CD4-positive, alpha-beta T cell treated with Interleukin-21 for 1 hour (primary cell): ENCODE results near the gene CAMK2A.

Experiments used
- DNase-seq: peaks from one replicate; pipeline ENCODE4 v3.0.0-alpha.2; 2020

The CAMK2A gene

DNA sequence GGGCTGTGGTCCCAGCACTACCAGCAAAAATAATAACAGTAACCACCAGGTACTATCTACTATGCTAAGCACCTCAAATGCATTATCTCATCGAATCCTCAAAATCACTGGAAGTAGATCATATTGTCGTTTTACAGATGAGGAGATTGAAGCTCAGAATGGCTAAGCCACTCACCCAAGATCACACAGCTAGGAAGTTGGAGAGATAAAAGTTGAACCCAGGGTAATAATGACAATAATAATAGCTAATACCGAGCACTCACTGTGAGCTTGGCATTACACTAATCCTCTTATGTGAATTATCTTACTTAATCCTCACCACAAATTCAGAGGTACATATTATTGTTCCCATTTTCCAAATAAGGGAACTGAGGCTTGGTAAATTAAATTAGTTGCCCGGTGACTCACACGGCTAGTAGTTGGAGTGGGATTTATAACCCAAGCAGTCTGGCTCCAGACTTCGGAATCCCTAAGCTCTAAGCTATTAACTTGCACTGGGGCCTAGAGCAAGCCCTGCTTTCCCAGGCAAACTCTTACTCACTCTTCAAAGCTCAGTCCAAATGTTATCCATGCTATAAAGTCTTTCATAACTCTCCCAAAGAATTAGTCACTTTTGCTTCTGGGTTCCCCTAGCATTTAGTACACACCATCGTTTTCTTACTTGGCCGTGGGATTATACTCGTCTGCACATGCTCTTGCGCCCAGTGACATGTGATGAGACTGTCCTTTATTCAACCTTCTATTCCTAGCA is 9.3 kb upstream of the CAMK2A start:
- no peak for DNase-seq

DNA sequence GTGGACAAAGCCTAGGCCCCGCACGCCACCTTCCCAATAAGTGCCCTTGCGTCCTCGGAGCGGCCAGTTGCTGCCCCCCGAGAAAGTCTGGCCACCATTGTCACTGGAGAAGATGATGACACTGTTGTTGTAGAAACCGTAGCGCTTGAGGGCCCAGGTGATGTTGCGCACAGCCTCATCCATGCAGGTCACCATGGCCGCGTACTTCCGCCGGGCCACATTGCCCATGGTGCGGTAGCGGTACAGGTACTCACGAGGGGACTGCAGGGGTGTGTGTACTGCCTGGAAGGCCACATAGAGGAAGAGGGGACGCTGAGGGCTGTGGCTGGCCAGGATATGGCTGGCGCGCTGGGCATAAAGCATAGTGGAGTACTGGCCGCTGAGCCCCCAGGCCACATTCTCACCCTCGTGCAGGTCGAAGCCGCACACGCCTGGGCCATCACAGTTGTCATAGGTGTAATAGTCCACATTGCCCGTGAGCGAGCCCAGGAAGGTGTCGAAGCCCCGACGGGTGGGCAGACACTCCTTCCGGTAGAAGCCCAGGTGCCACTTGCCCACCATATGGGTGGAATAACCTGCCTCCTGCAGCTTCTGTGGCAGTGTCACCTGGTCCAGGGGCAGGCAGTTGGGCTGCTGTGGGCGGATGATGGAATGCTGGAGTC is 8.5 kb upstream of the CAMK2A start:
- no peak for DNase-seq

DNA sequence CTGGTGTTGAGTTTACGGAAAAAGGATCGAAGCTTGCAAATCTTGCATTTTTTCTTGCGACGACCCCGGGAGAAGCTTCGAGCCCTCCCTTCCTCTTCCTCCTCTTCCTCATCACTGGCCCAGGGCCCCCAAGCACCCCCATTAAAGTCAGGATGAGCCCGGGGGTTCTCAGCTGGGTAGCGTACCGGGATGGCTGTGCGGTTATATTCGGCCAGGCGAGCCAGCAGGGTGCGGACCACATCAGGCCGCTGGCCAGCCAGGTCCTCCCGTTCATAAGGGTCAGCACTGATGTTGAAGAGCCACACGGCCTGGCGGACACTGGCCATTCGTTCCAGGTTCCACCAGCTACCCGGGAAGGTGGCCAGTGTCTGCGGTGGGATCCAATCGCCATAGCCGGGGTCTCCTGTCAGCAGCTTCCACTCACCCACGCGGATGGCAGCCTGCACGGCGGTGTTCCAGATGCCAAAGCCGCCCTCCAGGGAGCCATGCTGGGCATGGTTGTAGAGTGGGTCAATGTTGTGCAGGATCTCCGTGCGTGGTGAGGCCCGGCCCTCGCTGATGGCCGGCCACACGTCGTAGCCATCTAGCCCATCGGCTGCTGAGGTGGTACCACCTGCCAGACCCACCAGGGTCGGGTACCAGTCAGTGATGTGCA is 7.8 kb upstream of the CAMK2A start:
- no peak for DNase-seq

DNA sequence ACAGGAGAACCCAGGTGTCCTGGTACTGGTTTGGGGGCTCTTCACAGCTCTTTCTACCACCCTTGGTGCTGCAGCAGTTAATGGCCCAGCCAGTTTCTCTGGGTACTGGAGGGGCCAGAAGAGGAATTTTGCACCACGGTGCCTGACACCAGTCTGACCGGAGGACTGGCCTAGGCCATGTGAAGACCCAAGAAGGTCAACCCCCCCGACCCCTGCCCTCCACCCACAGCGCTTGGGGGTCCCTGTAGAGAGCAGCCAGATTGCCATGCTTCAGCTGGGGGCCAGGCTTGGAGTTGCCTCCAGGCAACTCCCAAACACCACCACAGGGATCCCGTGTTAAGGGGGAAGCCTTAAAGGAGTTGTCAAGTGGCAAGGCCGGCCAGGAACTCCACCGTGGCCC is 6.9 kb upstream of the CAMK2A start:
- DNase-seq, result no peak

DNA sequence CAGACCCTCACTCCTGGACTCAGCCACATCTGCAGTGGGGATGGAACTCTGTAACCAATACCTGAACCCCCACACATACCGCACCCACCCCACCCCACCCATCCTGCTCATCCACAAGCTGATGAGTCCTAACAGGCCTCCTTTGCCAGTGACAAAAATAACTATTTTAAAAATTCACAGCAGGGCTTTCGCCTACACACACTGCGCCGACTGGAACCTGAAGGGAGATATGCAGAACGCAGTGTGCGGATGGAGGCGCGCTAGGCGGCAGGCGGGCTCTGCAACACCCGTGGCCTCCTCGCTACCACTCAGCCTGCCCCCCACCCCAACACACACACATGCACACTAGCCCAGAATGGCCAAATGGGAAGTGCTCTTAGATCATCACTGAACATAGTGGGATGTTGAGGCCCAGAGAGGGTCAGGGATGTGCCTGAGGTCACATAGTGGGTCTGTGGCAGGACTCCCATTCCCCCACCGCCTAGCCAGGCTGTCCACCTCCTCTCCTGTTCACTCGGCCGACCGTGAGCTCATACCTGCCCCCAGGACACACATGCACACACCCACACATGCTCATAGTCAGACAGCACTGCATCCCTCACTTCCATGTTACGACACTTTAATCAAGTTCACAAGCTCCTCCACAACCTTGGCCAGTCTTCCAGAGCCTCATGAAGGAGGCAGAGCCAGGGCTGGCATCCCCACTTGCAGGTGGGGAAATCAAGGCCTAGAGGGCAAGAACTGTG is 6.3 kb upstream of the CAMK2A start:
- no peak for DNase-seq

DNA sequence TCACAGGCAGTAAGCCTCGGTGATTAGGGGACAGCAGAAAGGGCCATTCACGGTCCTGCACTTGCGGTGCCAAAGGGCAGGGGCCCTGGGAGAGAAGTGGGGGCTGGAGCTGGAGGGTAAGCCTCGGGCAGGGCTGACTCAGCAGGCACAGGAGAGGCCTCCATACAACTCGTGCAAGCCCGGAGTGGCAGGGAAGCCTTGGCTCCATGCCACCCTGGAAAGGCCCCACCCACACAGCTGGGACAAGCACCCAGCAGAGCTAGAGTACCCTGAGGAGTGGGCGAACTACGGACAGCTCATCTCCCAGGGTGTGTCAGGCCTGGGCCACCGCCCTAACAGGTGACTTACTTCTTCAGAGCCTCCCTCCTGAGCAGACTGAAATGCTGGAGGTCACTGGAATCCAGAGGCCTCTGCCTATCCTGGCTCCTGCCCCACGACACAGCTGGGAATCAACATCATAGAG is 5.6 kb upstream of the CAMK2A start:
- DNase-seq, result no peak

DNA sequence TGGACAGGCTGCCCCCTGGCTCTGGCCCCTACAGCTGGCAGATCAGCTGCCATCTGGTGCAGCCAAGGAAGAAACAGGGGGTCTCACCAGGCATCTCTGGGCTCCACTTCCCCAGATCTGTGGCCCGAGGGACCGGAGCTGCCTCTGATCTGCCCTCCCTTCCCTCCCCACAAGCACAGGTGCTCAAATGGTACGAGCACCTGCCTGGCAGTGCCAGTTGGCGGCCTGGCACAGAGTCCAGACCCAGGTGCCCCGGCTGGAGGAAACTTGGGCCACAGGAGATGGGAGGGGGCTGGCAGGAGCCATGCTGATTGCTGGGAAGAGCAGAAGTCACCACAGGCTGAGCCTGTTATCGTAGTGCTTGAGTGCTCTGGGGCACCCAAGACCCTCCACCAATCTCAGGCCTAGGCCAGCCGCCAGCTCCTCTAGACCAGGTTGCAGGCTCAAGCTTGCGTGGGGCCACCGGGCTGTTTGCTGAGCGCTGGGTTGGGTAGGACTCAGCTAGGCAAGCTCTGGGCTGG is 5.0 kb upstream of the CAMK2A start:
- DNase-seq, result no peak

DNA sequence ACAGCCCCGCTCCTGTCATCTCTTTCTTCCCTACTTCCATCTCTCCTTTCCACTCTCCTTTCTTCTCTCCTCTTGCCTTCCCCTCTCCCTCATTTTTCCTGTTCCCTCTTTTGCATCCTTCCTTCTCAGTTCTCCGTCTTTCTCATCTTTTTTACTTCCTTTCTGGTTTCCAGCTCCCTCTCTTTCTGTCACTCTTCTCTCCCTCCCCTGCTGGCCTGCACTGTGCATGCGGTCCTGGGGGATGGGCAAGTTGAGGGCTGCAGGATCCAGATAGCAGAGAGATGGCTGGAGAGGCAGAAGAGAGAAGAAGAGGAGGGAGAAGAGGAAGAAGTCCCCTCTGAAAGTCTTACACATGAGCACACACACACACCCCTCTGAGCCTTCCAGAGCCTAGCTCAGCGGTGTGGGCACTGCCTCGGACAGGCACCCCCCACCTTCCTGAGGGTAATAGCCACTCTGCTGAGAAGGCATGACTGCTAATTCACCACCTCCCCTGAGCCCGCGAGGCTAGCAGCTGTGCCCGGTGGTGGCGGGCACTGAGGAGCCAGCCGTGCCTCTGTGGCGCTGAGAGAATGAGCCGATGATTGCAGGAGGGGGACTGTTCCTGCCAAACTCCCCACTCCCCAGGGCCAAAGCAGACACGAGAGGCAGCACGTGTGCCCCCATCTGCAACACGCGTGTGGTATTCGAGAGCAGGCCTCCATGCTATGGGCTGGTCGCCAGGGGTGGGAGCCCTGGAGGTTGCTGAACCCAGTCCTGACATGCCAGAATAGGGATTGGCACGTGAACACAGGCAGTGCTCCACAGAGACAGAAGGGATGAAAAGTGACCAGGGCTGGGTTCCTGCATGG is 3.7 kb upstream of the CAMK2A start:
- no peak for DNase-seq

DNA sequence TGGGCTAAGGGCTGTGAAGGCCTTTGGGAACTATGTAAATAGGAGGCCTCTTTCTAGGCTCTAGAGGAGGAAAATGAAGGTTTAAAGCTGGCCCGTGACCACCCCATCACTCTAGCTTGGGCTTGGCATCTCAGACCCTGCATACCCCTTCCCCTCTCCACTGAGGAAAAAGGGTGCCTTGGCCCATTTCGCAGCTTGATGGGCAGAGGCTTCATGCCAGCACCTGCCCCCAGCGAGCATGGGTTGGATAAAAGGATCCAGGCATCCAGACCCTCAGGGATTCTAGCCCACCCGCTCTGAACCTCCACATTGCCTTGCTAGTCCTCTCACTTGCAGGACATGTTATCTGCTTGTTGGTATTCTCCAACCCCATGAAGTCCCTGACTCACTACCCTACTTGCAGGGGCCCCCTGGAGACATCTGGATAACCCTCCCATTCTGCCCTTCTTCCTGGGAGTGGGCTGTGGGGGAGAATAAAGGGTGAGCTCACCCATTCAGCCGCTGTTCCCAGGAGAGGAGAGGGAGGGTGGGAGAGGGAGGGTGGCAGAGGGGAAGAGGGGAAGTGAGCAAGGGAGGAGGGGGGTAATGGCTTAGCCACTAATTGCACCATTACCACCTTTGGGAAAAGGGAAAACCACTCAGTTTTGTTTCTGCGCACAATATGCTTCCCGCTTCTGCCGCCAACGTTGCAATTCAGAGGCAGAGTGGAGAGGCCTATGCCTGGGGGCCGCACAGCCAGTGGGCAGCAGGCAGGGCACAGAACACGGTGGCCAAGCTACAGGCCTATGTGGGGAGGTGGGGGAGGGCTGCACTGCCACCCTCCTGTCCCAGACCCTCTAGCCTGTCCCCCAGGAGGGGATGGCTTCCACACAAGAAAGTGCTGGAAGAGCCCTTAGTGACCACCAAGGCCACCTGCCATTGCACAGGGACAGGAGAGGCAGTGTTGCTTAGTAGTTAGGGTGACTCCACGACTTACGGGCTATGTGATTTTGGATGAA is 2.1 kb upstream of the CAMK2A start:
- no peak for DNase-seq

DNA sequence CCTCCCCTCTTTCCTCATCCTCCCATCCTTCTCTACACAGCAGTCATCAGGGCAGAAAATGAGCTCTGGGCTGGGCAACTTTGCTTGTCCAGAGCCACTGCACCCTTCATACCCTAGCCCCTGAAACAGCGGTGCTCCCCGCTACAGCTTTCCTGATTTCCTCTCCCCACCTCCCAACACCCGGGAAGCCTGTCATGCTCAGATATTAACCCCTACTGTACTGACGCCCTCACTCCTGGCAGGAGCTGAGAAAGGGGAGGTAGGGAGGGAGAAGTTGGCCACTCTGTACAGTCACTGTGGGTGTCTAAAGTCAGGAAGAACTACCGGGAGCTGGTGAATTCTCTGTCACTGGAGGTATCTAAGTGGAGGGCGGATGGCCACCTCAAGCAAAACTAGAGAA is 782 bp downstream of the CAMK2A start:
- DNase-seq, result no peak

DNA sequence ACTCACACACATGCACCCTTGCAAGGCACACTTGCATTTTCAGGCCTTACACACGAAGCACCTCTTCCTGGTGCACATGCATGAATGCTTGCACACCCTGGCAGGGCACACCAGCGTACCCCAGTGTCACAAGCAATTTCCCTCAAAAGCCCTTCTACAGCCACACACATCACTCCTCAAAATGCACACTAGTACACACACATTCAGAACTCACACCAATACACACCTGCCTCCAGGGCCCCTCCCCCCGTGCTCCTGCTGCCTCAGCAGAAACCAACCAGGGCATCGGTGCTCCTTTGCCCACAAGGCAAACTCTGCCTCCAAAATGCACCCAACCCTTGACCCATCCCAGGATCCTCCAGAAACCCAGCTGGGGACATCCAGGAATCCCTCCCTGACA is 1.2 kb downstream of the CAMK2A start:
- no peak for DNase-seq

DNA sequence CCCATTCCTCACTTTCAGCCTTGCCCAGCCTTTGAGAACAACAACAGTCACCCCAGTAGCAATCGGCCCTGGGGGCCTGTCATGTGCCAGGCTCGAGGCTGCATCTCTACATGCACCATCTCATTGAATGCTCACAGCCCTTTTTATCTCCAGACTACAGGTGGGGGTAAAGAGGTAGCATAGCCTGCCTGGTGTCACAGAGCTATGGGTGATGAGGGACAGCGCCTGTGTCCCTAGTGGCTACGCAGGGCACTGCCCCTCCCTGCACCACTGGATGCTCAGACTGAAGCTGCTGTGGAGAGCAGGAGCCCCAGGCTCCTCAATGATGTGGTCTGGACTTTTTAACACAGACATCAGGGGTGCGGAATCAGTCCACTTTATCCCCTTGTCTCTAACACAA is 2.8 kb downstream of the CAMK2A start:
- no peak for DNase-seq

DNA sequence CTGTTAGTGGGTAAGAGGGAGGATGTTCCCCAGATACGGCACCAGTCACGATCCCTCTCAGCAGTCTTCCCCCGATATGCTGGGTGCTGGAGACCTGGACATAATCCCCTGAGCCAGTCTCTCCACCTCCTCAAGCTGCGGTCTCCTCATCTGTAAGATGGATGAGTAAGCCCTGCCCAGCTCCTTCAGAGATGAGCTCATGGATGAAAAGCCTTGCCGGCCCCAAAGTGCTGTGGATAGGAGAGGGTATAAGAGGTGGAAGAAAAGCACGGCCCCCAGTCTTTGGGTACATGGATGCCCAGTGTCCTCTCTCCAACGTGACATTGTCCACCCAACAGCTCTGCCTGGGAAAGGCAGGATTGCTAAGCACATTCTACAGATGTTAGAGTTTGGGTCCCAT is 4.5 kb downstream of the CAMK2A start:
- DNase-seq, result no peak

DNA sequence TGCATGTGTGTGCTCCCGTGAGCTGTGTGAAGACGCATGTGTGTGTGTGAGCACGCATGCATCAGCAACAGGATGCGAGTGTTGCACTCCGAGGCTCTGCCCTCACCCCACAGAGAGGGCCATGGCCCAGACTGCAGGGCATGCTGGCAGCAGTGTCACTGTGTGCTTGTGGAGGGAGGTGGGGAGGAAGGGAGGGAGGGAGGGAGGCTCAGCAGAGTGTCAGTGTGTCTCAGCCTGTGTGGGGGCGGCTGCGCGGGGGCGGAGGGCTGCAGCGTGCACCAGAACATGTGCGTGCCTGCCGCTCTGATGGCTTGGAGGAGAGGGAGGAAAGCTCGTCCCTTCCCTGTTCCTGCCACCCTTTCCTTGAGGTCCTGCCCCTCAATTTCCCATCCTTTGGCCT is 5.3 kb downstream of the CAMK2A start:
- DNase-seq, result no peak

DNA sequence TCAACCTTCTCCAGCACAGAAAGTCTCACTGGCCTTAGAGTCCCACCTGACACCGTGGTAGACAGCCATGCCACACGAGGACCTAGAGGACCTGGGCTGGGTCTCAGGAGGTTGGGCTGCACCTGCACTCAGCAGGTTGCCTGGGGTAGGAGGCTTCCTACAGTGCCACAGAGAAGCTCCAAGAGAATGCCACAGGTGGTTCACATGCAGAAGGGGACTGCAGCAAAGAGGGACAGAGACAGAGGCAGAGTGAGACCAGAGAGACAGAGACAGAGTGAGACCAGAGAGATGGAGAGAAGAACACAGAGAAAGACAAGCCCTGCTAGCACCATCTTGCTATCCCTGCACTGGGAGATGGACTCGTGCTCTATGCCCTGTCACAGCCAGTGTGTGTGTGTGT is 5.7 kb downstream of the CAMK2A start:
- no peak for DNase-seq

DNA sequence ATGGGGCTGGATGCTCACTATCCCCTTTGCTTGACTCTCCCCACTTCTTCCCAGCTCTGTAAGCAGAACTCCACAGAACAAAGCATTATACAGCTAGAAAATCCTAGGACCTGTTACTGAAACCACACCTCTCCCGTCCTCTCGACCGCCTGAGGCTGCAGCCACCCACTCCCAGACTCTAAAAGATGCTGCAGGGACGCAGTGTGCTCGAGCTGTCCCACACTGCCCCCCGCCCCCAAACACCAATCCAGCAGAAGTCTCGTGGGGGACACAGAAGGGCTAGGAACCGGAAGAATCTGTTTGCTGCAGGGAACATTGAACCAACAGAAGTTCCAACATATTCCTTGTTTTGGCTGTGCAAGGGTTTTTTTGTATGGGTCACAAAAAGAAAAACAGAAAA is 7.6 kb downstream of the CAMK2A start:
- no peak for DNase-seq

DNA sequence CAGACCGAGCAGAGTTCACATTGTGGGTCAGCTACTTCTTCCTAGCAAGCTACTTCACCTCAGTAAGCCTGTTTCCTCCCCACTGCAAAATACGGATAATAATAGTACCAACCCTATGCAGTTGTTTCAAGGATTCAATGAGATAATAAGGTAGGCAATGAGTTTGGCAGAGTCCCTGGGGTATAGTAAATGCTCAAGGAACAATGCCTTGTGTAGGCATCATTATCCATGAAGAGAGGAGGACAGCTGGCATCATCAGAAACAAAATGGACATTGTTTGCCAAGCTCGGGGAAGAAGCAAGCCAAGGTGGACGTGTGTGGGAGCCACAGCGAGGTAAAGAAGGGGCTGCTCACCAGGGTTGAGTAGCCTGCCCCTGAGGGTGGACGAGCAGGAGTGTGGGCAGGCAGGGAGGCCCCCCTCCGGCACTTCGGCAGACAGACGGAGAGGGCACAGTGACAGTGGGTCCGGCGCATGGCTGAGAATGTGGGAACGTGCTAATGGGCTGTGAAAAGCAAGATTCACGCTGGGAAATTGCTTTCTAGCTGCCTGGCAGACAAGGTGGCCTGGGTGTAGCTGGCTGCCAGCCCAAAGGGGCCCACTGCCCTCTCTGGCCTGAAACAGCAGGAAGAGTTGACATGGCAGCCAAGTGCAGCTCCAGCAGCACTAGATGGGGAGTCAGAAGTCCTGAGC is 10.1 kb downstream of the CAMK2A start:
- DNase-seq, result no peak

DNA sequence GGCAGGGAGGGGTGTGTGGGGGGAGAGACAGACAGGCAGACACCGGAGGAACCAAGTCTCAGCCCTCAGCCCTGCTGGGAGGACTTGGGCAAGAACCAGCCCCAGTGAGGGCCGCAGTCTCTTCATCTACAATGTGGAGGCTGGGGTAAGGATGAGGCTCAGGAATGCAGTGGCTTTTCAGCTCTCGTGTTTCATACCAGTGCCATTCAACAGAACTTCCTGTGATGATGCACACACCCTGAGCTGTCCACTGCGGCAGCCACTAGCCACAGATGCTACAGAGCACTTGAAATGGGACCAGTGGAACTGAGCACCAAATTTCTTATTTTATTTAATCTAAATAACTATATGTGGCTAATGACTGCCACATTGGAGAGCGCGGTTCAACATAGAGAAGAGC is 10.7 kb downstream of the CAMK2A start:
- DNase-seq, result no peak

DNA sequence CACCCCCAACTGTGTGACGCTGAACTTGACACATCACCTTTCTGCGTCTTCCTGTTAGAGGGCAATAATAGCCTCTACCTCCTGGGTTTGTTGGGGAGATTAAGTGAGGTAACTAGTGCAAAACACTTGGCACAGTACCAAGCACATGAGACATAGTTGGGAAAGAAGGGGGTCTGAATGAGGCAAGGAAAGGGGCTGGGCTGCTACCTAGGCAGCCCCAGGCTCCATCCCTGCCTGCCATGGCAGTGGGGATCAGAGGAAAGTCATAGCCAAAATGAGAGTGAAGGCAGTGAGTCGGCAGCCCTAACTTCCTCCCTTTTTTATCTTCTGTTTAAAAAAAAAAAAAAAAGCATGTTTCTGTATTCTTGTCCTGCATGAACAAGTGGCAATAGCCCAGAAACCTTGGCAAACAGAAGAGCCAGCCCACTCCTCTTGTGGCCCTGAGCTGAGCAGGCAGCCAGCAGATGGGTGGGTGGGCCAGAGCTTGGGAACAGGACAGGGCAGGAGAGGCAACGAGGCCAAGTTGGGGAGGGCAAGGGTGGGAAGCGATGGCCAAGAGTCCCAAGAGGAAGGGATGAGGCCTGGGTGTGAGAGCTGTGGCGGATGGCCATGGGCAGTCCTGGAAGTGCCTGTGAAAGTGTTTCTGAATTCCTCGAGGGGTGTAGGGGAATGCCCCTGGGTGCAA is 11.4 kb downstream of the CAMK2A start:
- no peak for DNase-seq

DNA sequence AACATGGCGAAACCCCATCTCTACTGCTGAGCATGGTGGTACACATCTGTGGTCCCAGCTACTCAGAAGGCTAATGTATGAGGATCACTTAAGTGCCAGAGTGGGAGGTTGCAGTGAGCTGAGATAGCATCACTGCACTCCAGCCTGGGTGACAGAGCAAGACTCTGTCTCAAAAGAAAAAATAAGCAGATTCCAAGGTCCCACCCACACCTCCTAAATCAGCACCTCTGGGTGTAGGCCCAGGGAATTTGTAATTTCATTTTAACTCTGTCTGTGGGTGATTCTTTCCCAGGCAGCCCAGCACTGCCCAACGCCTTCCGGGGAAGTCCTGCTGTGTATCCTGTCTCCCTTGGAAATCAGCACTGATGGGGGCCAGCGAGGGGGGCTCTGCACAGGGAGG is 12.5 kb downstream of the CAMK2A start:
- DNase-seq, result no peak
